B cell (primary cell): Measurements from ENCODE around the gene FOXL2NB. TPM values are rescaled to one million over a fixed set of nuclear protein-coding genes. Genes with fewer than 3 reads are reported as not detected.

Experiments used
- ATAC-seq: fragments of 200-7000 bp; cut with Tn5 transposase; one replicate; pipeline ENCODE4 v1.10.0; 2021; ENCODE audit warnings: low read depth, mild to moderate bottlenecking, moderate number of reproducible peaks, moderate library complexity
- CTCF ChIA-PET: fragments of 350-600 bp; sonication (Branson Sonifier 250); formaldehyde crosslinking; loops from one replicate; lab custom pipeline; 2021; ENCODE audit warnings: antibody characterized with exemption, inconsistent platforms; lab: Charles Lee
- POLR2A ChIA-PET: fragments of 350-600 bp; sonication (Branson Sonifier 250); formaldehyde crosslinking; loops from one replicate; lab custom pipeline; 2021; ENCODE audit warnings: antibody characterized with exemption; lab: Charles Lee
- DNase-seq: peaks from one replicate; pipeline ENCODE4 v3.0.0; 2013
- H2AFZ ChIP-seq: 2 replicates; pipeline ENCODE4 v1.6.1; 2012; ENCODE audit warnings: mild to moderate bottlenecking, low read depth, low read length; ENCODE audit not compliant: insufficient read depth, poor library complexity, severe bottlenecking
- H3K27ac ChIP-seq, 2 donors: 1 replicate in 1 of 2; 2 replicates in 1 of 2; pipeline ENCODE4 v1.5.1; 2012 to 2013; ENCODE audit warnings: low read length in 2 of 2, mild to moderate bottlenecking in 2 of 2, moderate library complexity in 1 of 2
- H3K27me3 ChIP-seq, 4 experiments: fragments of 200-600 bp in 1 of 4; sonication (generic) in 1 of 4; replicated peaks in 1 of 4; 1 replicate in 2 of 4; 2 replicates in 2 of 4; pipeline versions ENCODE4 v1.6.1 to v1.7.0; 2013 to 2016; ENCODE audit warnings: low read length in 3 of 4, mild to moderate bottlenecking in 2 of 4, mixed read lengths in 1 of 4, moderate library complexity in 1 of 4; ENCODE audit not compliant: insufficient read depth in 4 of 4, control insufficient read depth in 3 of 4; ENCODE audit errors: control extremely low read depth in 1 of 4
- H3K36me3 ChIP-seq, 2 experiments: replicated peaks in 1 of 2; 1 replicate in 1 of 2; 2 replicates in 1 of 2; pipeline versions ENCODE4 v1.6.1 to v1.7.1; 2013; ENCODE audit warnings: low read length in 1 of 2; ENCODE audit not compliant: insufficient read depth in 2 of 2, control insufficient read depth in 1 of 2; ENCODE audit errors: control extremely low read depth in 1 of 2, extremely low read depth in 1 of 2
- H3K4me1 ChIP-seq, 2 donors: fragments of 200-600 bp in 1 of 2; sonication (generic) in 1 of 2; 1 replicate in 1 of 2; 2 replicates in 1 of 2; pipeline versions ENCODE4 v1.5.1 to v1.6.1; 2013 to 2017; ENCODE audit warnings: low read length in 2 of 2; ENCODE audit not compliant: control insufficient read depth in 2 of 2, insufficient read depth in 2 of 2
- H3K4me2 ChIP-seq: replicated peaks from 2 replicates; pipeline ENCODE3; 2012; ENCODE audit warnings: mild to moderate bottlenecking, low read depth, low read length; ENCODE audit not compliant: poor library complexity, severe bottlenecking
- H3K4me3 ChIP-seq, 5 experiments: fragments of 200-600 bp in 1 of 5; sonication (generic) in 1 of 5; 1 replicate in 3 of 5; 2 replicates in 2 of 5; pipeline versions ENCODE4 v1.5.1 to v1.7.0; 2011 to 2016; ENCODE audit warnings: low read length in 4 of 5, mild to moderate bottlenecking in 4 of 5, low read depth in 2 of 5, control low read depth in 1 of 5, moderate library complexity in 1 of 5; ENCODE audit not compliant: insufficient read depth in 1 of 5; ENCODE audit errors: control extremely low read depth in 1 of 5, extremely low read depth in 1 of 5
- H3K79me2 ChIP-seq: fragments of 200-600 bp; sonication (generic); one replicate; pipeline ENCODE4 v1.6.0; 2016; ENCODE audit warnings: low read length; ENCODE audit not compliant: control insufficient read depth, insufficient read depth
- H3K9ac ChIP-seq: fragments of 200-600 bp; sonication (generic); 2 replicates; pipeline ENCODE4 v1.6.1; 2017; ENCODE audit warnings: mild to moderate bottlenecking, low read length, moderate library complexity
- H3K9me3 ChIP-seq, 3 donors: one replicate each; pipeline versions ENCODE4 v1.6.1 to v1.7.1; 2013; ENCODE audit warnings: low read length in 2 of 3; ENCODE audit not compliant: control insufficient read depth in 2 of 3, insufficient read depth in 1 of 3; ENCODE audit errors: control extremely low read depth in 1 of 3
- H4K20me1 ChIP-seq: 2 replicates; pipeline ENCODE4 v1.6.0; 2012; ENCODE audit warnings: mild to moderate bottlenecking, low read length; ENCODE audit not compliant: insufficient read depth, control insufficient read depth, poor library complexity, severe bottlenecking
- H3K27ac Mint-ChIP-seq: one replicate; pipeline ENCODE4 v1.8.0; 2021; ENCODE audit warnings: mixed read lengths
- H3K27me3 Mint-ChIP-seq: one replicate; pipeline ENCODE4 v1.8.0; 2021; ENCODE audit warnings: mixed read lengths
- H3K4me1 Mint-ChIP-seq: one replicate; pipeline ENCODE4 v1.8.0; 2021; ENCODE audit warnings: mixed read lengths
- H3K4me3 Mint-ChIP-seq: one replicate; pipeline ENCODE4 v1.8.0; 2021; ENCODE audit warnings: mixed read lengths
- H3K9me3 Mint-ChIP-seq: one replicate; pipeline ENCODE4 v1.8.0; 2022; ENCODE audit warnings: mixed read lengths; ENCODE audit not compliant: insufficient read depth
- EZH2 ChIP-seq: IDR thresholded peaks from 2 replicates; pipeline ENCODE4 v1.6.1; 2012; ENCODE audit warnings: borderline replicate concordance, low read depth, mild to moderate bottlenecking, moderate library complexity, low read length; ENCODE audit not compliant: insufficient read depth, poor library complexity, severe bottlenecking
- WGBS: methylation state at CpG from one replicate; pipeline ENCODE4 v1.1.5; 2013; ENCODE audit warnings: missing lambda C conversion rate; ENCODE audit not compliant: insufficient coverage; 5-methylcytosine and 5-hydroxymethylcytosine counted together
- intact Hi-C: fragments of 100-400 bp; cut with micrococcal nuclease; formaldehyde crosslinking; loops from one replicate; pipeline ENCODE4 v1.10.0; 2022
- polyA plus RNA-seq: library from polyadenylated mRNA; depleted of rRNA; stranded (reverse); fragments of >200 nt; gene quantifications from 2 replicates; pipeline ENCODE4 v1.2.3, GENCODE V29; 2012
- total RNA-seq, 2 donors: library from RNA; stranded (reverse); fragments of 120-200 nt in 1 of 2; gene quantifications; 1 replicate in 1 of 2; 2 replicates in 1 of 2; pipeline versions ENCODE4 v1.2.3 to v1.2.4, GENCODE V29; 2013 to 2022
- TF ChIP-seq, protein P1 (sequence below): fragments of 200-600 bp; IDR thresholded peaks from one replicate; pipeline ENCODE4 v1.8.0; 2022; ENCODE audit warnings: antibody characterized with exemption, mild to moderate bottlenecking

FOXL2NB gene
- total and polyA plus RNA-seq, 2 donors (not counting 1 experiment from before 2014, with no cell fraction given), result not detected

DNA sequence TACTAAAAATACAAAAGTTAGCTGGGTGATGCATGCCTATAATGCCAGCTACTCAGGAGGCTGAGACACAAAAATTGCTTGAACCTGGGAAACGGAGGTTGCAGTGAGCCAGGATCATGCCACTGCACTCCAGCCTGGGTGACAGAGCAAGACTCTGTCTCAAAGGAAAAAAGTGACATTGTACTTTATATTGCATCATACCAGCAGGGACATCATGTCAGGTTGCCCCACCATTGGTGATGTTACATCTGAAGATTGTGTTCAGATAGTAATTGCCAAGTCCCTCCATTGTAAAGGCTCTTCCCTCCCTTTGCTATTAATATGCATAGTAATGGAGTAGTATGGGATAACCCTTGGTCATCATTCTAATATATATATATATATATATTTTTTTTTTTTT lies 44.8 kb upstream of the FOXL2NB start:
- H3K9me3 Mint-ChIP-seq, result no peaks in the 10 kb centered on the region
- H2AFZ ChIP-seq, result no peak overlapping the region
- H3K4me3 ChIP-seq, result no peak overlapping the region
- no peak overlapping the region for H3K27ac ChIP-seq
- H4K20me1 ChIP-seq, result no peaks in the 10 kb centered on the region
- no peaks in the 10 kb centered on the region for H3K4me1 ChIP-seq
- CTCF ChIA-PET, result interaction anchor here (1.5 to 5.3 kb wide), 2 partner anchors 13 to 14 kb away, joined by 5 to 25 read pairs; no protein-coding TSS in a partner anchor
- H3K36me3 ChIP-seq, result no peaks in the 10 kb centered on the region
- no peak overlapping the region for H3K27ac Mint-ChIP-seq
- no peaks in the 10 kb centered on the region for H3K79me2 ChIP-seq
- H3K4me1 Mint-ChIP-seq, result no peaks in the 10 kb centered on the region
- DNase-seq (no peak), ATAC-seq (no peak)
- POLR2A ChIA-PET, result no interaction called here
- H3K9ac ChIP-seq, result no peak overlapping the region
- no peak overlapping the region for H3K4me2 ChIP-seq
- WGBS, result 89% methylated on average over 1 of the region's 1 CpG
- peaks cover under 1% of the 10 kb centered on the region for H3K27me3 Mint-ChIP-seq
- intact Hi-C loops, result no loop called here
- H3K9me3 ChIP-seq, result no peaks in the 10 kb centered on the region
- TF ChIP-seq, protein P1, sequence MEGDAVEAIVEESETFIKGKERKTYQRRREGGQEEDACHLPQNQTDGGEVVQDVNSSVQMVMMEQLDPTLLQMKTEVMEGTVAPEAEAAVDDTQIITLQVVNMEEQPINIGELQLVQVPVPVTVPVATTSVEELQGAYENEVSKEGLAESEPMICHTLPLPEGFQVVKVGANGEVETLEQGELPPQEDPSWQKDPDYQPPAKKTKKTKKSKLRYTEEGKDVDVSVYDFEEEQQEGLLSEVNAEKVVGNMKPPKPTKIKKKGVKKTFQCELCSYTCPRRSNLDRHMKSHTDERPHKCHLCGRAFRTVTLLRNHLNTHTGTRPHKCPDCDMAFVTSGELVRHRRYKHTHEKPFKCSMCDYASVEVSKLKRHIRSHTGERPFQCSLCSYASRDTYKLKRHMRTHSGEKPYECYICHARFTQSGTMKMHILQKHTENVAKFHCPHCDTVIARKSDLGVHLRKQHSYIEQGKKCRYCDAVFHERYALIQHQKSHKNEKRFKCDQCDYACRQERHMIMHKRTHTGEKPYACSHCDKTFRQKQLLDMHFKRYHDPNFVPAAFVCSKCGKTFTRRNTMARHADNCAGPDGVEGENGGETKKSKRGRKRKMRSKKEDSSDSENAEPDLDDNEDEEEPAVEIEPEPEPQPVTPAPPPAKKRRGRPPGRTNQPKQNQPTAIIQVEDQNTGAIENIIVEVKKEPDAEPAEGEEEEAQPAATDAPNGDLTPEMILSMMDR, result no peak
- TF ChIP-seq EZH2, result no peak
- no peak overlapping the region for H3K4me3 Mint-ChIP-seq
- no peaks in the 10 kb centered on the region for H3K27me3 ChIP-seq

DNA sequence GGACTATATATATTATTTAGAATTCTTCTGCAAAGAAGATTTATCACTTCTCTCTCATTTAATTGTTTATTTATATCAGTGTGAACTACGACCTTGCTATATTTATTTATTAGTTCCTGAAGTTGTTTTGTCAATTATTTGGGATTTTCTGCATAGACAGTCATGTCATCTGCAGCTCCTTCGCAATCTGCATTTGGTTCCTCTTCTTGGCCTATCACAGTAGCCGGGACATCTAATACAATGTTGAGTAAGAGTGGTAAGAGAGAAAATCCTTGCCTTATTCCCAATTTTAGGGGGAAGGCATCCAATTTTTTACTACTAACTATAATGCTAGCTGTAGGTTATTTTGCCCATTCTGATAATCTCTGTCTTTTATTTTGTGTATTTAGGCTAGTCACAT lies 39.5 kb upstream of the FOXL2NB start:
- no peaks in the 10 kb centered on the region for H3K36me3 ChIP-seq
- H3K27ac ChIP-seq, result no peak overlapping the region
- ATAC-seq (no peak), DNase-seq (no peak)
- H3K4me2 ChIP-seq, result no peak overlapping the region
- no peaks in the 10 kb centered on the region for H3K9me3 Mint-ChIP-seq
- no peak overlapping the region for H3K9ac ChIP-seq
- no peak overlapping the region for H3K4me3 ChIP-seq
- POLR2A ChIA-PET, result no interaction called here
- H3K9me3 ChIP-seq, result no peaks in the 10 kb centered on the region
- H3K4me3 Mint-ChIP-seq, result no peak overlapping the region
- 100% methylated on average over 1 of the region's 3 CpGs for WGBS
- H3K4me1 Mint-ChIP-seq, result no peaks in the 10 kb centered on the region
- no peaks in the 10 kb centered on the region for H3K27me3 ChIP-seq
- no peaks in the 10 kb centered on the region for H3K4me1 ChIP-seq
- intact Hi-C loops, result no loop called here
- no peak overlapping the region for H3K27ac Mint-ChIP-seq
- no peaks in the 10 kb centered on the region for H4K20me1 ChIP-seq
- CTCF ChIA-PET, result interaction anchor here (1.3 to 12.7 kb wide), 2 partner anchors 8 to 17 kb away, joined by 7 to 157 read pairs; no protein-coding TSS in a partner anchor
- no peaks in the 10 kb centered on the region for H3K79me2 ChIP-seq
- H3K27me3 Mint-ChIP-seq, result peaks cover 3% of the 10 kb centered on the region
- TF ChIP-seq, protein P1, result no peak
- TF ChIP-seq EZH2, result no peak
- no peak overlapping the region for H2AFZ ChIP-seq
